HAP-1 (cell line): ENCODE results near the gene PTPRJ.

Source experiments
- DNase-seq, 2 experiments: peaks; one replicate each; pipeline ENCODE4 v3.0.0-alpha.2; 2016 to 2020; ENCODE audit warnings: low spot score in 2 of 2
- H3K27me3 ChIP-seq: fragments of 250-450 bp; sonication (Bioruptor Pico); 2 replicates; pipeline ENCODE4 v1.5.1; 2020; ENCODE audit warnings: low read depth, mild to moderate bottlenecking, moderate library complexity
- H3K36me3 ChIP-seq: fragments of 250-450 bp; sonication (Bioruptor Pico); replicated peaks from 2 replicates; pipeline ENCODE4 v1.5.1; 2020; ENCODE audit warnings: mild to moderate bottlenecking
- H3K4me1 ChIP-seq: fragments of 250-450 bp; sonication (Bioruptor Pico); 2 replicates; pipeline ENCODE4 v1.5.1; 2020; ENCODE audit warnings: mild to moderate bottlenecking
- H3K4me3 ChIP-seq: fragments of 250-450 bp; sonication (Bioruptor Pico); 2 replicates; pipeline ENCODE4 v1.5.1; 2020; ENCODE audit warnings: mild to moderate bottlenecking, moderate library complexity
- H3K9me3 ChIP-seq: fragments of 250-450 bp; sonication (Bioruptor Pico); 2 replicates; pipeline ENCODE4 v1.5.1; 2020; ENCODE audit warnings: mild to moderate bottlenecking, moderate library complexity
- in situ Hi-C: fragments of 300-500 bp; cut with MboI; formaldehyde crosslinking; loops from 3 replicates; pipeline ENCODE4 v1.14.3; 2020; ENCODE audit warnings: low sequenced_read_pairs, inconsistent platforms, mixed read lengths

PTPRJ gene

DNA sequence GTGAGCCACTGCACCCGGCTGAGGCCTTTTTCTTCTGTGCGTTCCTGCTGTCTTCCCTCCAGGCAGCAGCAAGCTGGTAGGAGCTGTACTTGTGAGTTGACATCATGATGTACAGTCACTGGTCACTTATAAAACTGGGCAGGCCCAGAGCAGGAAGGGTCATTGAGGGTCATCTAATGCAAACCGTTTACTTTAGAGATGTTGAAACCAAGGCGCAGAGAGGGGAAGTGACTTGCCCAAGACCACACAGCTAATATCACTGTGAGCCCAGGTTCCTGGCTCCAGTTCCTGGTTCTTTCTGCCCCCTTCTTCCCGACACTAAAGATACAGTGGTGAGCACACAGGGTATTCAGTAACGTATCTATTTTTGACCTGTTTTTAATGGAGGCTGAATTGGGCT lies 27.3 kb downstream of the PTPRJ start:
- Histone ChIP-seq H3K27me3 (no peaks in the 10 kb centered on the region), H3K4me1 (peaks cover 9% of the 10 kb centered on the region), H3K9me3 (no peaks in the 10 kb centered on the region), H3K36me3 (no peaks in the 10 kb centered on the region), H3K4me3 (no peak overlapping the region)
- in situ Hi-C loops = no loop called here
- DNase-seq = no peak

DNA sequence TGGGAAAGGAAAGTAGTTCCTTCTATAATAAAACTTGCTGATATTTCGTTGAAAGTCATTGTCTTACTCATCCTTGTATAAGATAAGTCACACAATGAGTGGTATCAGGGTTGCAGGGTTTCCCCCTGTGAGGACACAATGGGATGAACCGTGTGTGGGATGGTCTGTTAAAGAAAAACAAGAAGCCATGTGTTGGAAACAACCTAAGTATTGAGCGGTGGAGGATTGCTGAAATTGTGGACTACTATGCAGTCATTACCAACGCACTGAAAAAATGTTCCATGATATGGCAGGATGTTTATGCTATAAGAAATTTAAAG lies 28.6 kb downstream of the PTPRJ start:
- Histone ChIP-seq H3K4me1 (peaks cover 9% of the 10 kb centered on the region), H3K9me3 (no peaks in the 10 kb centered on the region), H3K36me3 (no peaks in the 10 kb centered on the region), H3K4me3 (no peak overlapping the region), H3K27me3 (no peaks in the 10 kb centered on the region)
- DNase-seq = no peak
- in situ Hi-C loops = no loop called here

DNA sequence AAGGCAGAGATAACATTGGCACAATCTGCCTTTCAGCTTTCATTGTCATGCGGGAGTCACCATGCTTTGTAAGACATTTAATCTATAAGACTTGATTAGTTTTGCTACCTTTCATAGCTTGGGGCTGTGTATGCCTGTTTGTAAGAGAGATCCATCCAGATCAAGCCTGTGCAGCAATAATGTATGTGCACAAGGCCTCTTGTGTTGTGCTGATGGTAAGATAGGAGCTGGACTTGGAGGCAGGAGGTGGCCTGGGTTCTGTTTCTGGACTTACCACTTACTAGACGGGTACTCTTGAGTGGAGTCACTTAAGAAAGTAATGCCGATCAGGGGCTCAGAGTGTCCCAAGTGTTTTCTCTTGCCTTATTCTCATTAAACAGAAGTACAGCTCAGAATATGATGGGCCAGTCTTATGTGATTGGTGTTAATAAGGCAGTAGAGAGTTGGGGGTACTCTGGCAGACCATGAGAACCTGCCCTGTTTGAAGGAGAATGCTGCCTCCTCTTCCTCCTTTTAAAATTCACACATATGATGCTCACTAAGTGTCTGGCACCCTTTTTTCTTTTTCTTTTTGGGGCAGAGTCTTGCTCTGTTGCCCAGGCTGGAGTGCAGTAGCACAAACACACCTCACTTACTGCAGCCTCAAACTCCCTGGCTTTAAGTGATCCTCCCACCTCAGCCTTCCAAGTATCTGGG lies 30.9 kb downstream of the PTPRJ start:
- in situ Hi-C loops = no loop called here
- Histone ChIP-seq H3K4me3 (no peak overlapping the region), H3K4me1 (peaks cover 5% of the 10 kb centered on the region; the same call in 1 of the 2 replicates), H3K27me3 (no peaks in the 10 kb centered on the region), H3K36me3 (no peaks in the 10 kb centered on the region), H3K9me3 (no peaks in the 10 kb centered on the region)
- no peak for DNase-seq

DNA sequence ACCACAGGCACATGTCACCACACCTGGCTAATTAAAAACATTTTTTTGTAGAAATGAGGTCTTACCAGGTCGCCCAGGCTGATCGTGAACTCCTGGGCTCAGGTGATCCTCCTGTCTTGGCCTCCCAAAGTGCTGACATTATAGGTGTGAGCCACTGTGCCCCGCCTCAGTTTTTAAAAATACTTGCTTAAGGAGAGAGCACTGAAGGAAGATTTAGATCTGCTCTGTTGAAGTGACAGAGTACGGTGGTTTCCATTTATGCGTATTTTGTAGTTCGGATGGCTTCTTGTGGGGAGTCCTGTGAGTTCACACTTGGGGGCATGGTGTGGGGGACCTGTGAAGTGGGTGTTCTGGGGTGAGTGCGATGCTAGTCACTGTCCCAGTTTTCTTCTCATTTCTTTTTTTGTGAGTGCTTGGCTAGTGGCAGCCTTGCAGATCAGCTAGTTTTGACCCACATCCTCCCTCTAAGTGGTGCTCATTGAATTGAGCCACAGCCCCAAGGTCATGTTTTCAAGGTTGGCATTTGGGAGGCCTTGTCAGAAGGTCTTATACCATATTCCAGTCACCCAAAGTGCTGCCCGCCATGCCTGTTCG lies 31.5 kb downstream of the PTPRJ start:
- Histone ChIP-seq H3K36me3 (no peaks in the 10 kb centered on the region), H3K27me3 (no peaks in the 10 kb centered on the region), H3K4me3 (no peak overlapping the region), H3K4me1 (peaks cover 5% of the 10 kb centered on the region; the same call in 1 of the 2 replicates), H3K9me3 (no peaks in the 10 kb centered on the region)
- no peak for DNase-seq
- in situ Hi-C loops = no loop called here

- no peak overlapping the region for H3K4me3 ChIP-seq
- in situ Hi-C loops = no loop called here
- no peaks in the 10 kb centered on the region for H3K9me3 ChIP-seq
- no peaks in the 10 kb centered on the region for H3K27me3 ChIP-seq
- no peak for DNase-seq
- no peaks in the 10 kb centered on the region for H3K36me3 ChIP-seq
- H3K4me1 ChIP-seq = peaks cover 14% of the 10 kb centered on the region
Observed at GRCh38 chr11:48013269-48013901, 33.0 kb downstream of the PTPRJ start.

GRCh38 chr11:48014917-48015316 lies 34.6 kb downstream of the PTPRJ start:
- Histone ChIP-seq H3K9me3 (no peaks in the 10 kb centered on the region), H3K4me1 (peaks cover 27% of the 10 kb centered on the region), H3K4me3 (no peak overlapping the region), H3K36me3 (no peaks in the 10 kb centered on the region), H3K27me3 (no peaks in the 10 kb centered on the region)
- no peak for DNase-seq
- in situ Hi-C loops = no loop called here

- Histone ChIP-seq H3K36me3 (no peaks in the 10 kb centered on the region), H3K9me3 (no peaks in the 10 kb centered on the region), H3K4me3 (no peak overlapping the region), H3K27me3 (no peaks in the 10 kb centered on the region), H3K4me1 (peaks cover 40% of the 10 kb centered on the region)
- in situ Hi-C loops = no loop called here
- no peak for DNase-seq
Observed at GRCh38 chr11:48017105-48017830, 36.9 kb downstream of the PTPRJ start.

DNA sequence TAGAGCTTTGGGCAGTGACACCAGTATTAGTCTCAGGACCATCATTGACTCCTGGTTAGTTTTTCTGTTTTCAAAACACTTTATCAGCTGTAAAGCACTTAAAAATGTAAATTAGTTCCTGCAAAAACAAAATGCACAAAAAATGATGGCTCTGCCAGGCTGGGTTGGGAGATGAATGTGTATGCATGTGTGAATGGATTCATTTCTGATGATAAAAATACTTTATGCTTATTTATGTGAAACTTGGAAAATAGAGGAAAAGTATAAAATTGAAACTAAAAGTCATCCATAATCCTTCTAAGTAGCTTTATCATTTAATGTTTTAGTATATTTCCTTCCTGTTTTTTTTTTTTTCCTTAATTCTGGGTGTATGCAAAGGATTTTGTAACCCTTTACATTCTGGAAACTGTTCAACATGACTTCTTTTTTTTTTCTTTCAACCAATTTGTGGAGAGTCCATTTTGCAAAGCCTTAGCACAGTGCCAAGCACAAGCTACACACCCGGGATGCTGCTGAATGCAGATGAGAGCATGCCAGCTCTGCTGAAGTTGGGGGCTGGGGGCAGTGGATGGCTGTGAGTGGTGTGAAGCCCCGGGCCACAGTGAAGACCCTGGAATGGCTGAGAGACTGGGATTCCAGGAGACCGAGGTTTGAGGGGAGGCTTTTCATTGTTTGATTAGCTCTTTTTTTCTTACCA lies 37.6 kb downstream of the PTPRJ start:
- in situ Hi-C loops = no loop called here
- no peaks in the 10 kb centered on the region for H3K36me3 ChIP-seq
- H3K4me1 ChIP-seq = peaks cover 40% of the 10 kb centered on the region
- H3K27me3 ChIP-seq = no peaks in the 10 kb centered on the region
- H3K9me3 ChIP-seq = no peaks in the 10 kb centered on the region
- DNase-seq = no peak
- no peak overlapping the region for H3K4me3 ChIP-seq

DNA sequence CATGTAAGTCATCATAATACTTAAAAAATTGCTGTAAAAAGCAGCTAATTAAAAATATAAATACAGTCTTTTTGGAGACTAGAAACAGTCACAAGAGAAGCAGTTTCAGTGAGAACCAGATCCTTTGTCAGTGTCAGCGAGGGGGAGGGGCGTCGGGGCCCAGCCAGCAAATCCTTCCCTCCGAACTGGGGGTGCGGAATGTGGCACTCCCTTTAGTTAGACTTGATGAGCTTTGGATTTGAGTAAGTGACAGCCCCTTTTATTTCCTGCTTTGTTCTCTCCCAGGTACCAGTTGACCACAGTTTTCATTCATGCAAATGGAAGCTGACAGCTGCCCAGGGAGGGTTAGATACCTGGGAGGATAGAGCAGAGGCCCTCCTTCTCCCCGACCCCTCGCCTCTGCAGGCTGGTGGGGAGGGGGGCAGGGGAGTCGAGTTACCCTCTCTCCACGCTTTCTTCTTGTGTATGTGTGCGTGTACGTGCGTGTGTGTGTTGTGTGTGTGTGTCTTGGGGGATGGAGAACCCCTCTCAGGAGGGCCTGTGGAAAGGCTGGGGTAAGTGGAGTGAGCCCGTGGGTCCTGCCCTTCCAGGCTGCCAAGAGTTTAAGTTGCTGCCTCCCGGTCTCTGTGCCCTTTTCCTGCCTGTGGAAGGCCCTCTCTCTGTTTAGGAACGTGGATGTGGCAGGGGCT lies 38.3 kb downstream of the PTPRJ start:
- peaks cover 40% of the 10 kb centered on the region for H3K4me1 ChIP-seq
- H3K9me3 ChIP-seq = no peaks in the 10 kb centered on the region
- no peaks in the 10 kb centered on the region for H3K27me3 ChIP-seq
- in situ Hi-C loops = no loop called here
- H3K4me3 ChIP-seq = no peak overlapping the region
- peak; percentile 58 to 80 for DNase-seq
- no peaks in the 10 kb centered on the region for H3K36me3 ChIP-seq

DNA sequence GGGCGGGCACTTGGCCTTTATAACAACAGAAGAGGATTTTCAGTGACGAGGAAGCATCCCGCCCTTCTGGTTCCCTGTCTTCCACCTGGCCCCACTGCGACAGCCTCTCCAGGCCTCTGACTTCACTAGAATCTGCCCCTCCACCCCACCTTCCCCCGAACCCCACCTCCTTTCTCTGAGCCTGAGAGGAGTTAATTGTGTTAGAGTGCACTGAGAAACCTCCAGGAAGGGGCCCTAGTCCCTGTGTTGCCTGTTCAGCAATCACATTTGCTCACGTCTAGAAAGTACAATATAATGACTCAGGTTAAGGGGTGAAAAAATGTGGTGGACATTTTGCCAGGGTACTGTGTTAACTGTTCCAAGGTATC lies 38.8 kb downstream of the PTPRJ start:
- Histone ChIP-seq H3K4me3 (no peak overlapping the region), H3K27me3 (no peaks in the 10 kb centered on the region), H3K9me3 (no peaks in the 10 kb centered on the region), H3K36me3 (no peaks in the 10 kb centered on the region), H3K4me1 (peaks cover 40% of the 10 kb centered on the region)
- in situ Hi-C loops = no loop called here
- DNase-seq = no peak

DNA sequence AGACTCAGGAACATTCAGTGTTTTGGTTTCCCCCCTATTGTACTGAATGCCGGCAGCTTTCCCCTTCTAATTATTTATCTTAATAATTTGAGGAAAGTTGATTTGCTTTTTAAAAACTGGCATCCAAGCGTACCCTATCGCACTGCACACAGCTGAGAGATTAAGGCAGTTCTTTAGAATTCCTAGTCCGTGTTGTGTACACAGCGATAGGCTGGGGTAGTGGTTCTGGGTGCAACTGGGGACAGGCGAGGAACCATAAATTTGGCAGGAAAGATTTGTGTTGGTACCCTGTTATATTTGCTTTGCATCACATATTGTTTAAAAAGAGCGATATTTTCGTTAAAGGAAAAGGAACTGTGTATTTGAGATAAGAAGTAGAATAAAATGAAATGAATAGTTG lies 39.2 kb downstream of the PTPRJ start:
- H3K4me3 ChIP-seq = no peak overlapping the region
- H3K36me3 ChIP-seq = no peaks in the 10 kb centered on the region
- H3K4me1 ChIP-seq = peaks cover 40% of the 10 kb centered on the region
- H3K9me3 ChIP-seq = no peaks in the 10 kb centered on the region
- DNase-seq = no peak
- in situ Hi-C loops = no loop called here
- H3K27me3 ChIP-seq = no peaks in the 10 kb centered on the region

GRCh38 chr11:48020092-48020755 lies 39.9 kb downstream of the PTPRJ start:
- no peaks in the 10 kb centered on the region for H3K27me3 ChIP-seq
- H3K36me3 ChIP-seq = no peaks in the 10 kb centered on the region
- DNase-seq = no peak
- no peak overlapping the region for H3K4me3 ChIP-seq
- H3K4me1 ChIP-seq = peaks cover 40% of the 10 kb centered on the region
- no peaks in the 10 kb centered on the region for H3K9me3 ChIP-seq
- in situ Hi-C loops = no loop called here
